A673 (cell line): Measurements from ENCODE around the gene RERE.

Experiments used
- EZH2 ChIP-seq: fragments of 200-600 bp; sonication (generic); IDR thresholded peaks from 2 replicates; pipeline ENCODE4 v1.6.1; 2017; ENCODE audit warnings: borderline replicate concordance, low read depth, mild to moderate bottlenecking, mixed read lengths, antibody characterized with exemption, low read length; ENCODE audit not compliant: poor library complexity, severe bottlenecking
- TF ChIP-seq, protein P1 (sequence below): fragments of 300-800, 200-600 bp; sonication (generic); conservative IDR thresholded peaks from 2 replicates; pipeline ENCODE4 v1.5.1; 2017; ENCODE audit warnings: low read depth, mild to moderate bottlenecking, antibody characterized with exemption, low read length, moderate library complexity, mixed read lengths

DNA sequence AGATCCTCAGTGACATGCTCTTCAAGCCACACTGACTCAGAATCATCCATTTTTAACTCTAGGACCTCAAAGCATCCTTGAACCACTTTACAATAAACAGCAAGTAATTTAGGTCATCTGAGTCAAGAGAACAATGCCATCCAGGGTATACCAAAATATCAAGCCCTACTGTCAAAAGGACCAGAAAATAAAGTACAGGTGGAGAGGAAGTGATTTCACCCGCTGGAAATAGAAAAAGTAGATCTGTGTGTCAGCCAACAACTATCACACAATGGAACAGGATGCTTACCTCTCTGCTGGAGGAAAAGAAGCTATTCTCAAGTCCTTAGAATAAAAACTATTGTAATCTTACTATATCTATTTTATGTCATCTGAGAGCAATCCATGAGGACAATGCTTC, 37.0 kb downstream of the RERE start:
- TF ChIP-seq EZH2 = no peak
- TF ChIP-seq, protein P1, sequence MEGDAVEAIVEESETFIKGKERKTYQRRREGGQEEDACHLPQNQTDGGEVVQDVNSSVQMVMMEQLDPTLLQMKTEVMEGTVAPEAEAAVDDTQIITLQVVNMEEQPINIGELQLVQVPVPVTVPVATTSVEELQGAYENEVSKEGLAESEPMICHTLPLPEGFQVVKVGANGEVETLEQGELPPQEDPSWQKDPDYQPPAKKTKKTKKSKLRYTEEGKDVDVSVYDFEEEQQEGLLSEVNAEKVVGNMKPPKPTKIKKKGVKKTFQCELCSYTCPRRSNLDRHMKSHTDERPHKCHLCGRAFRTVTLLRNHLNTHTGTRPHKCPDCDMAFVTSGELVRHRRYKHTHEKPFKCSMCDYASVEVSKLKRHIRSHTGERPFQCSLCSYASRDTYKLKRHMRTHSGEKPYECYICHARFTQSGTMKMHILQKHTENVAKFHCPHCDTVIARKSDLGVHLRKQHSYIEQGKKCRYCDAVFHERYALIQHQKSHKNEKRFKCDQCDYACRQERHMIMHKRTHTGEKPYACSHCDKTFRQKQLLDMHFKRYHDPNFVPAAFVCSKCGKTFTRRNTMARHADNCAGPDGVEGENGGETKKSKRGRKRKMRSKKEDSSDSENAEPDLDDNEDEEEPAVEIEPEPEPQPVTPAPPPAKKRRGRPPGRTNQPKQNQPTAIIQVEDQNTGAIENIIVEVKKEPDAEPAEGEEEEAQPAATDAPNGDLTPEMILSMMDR = no peak
